T-helper 1 cell (primary cell): ENCODE measurements around the gene CLDN15.
"Not testable (repeated sequence)": the region's sequence is repeated elsewhere in the genome, so short reads cannot be mapped to it uniquely, and the experiment has no call there.

Experiments used
- DNase-seq, 5 donors: peaks; one replicate each; pipeline ENCODE4 v3.0.0-alpha.2; 2012 to 2020
- total RNA-seq, 4 donors: gene quantifications; one replicate each; lab custom pipeline; 2026; lab: John Stamatoyannopoulos, UW

CLDN15 gene
- 8.9 to 21.0 (median 20.2) reads per million in 4 donors for total RNA-seq

- DNase-seq: no peak
Observed at GRCh38 chr7:101237206-101238067, at the start of gene CLDN15. Gene CLDN15, minus strand, starts transcription at chr7:101237802. Its CDS starts 221 bp downstream, at chr7:101237581.

- DNase-seq: no peak
Observed at GRCh38 chr7:101287032-101287431, 49.4 kb upstream of the CLDN15 start.

- DNase-seq: not testable (repeated sequence)
Observed at GRCh38 chr7:101285880-101286279, 48.3 kb upstream of the CLDN15 start.

GRCh38 chr7:101285171-101285570 lies 47.6 kb upstream of the CLDN15 start:
- no peak for DNase-seq

GRCh38 chr7:101280912-101281311 lies 43.3 kb upstream of the CLDN15 start:
- DNase-seq: not testable (repeated sequence)

- DNase-seq: no peak
Observed at GRCh38 chr7:101278461-101279292, 41.1 kb upstream of the CLDN15 start.

- DNase-seq: no peak
Observed at GRCh38 chr7:101277155-101277554, 39.6 kb upstream of the CLDN15 start.

GRCh38 chr7:101273206-101273605 lies 35.6 kb upstream of the CLDN15 start:
- no peak for DNase-seq

- DNase-seq: no peak
Observed at GRCh38 chr7:101271021-101271420, 33.4 kb upstream of the CLDN15 start.

- DNase-seq: no peak
Observed at GRCh38 chr7:101269664-101270063, 32.1 kb upstream of the CLDN15 start.

GRCh38 chr7:101265622-101266516 lies 28.3 kb upstream of the CLDN15 start:
- no peak for DNase-seq

GRCh38 chr7:101264102-101264706 lies 26.6 kb upstream of the CLDN15 start:
- DNase-seq: not testable (repeated sequence)

- no peak for DNase-seq
Observed at GRCh38 chr7:101258243-101258731, 20.7 kb upstream of the CLDN15 start.

GRCh38 chr7:101255796-101256195 lies 18.2 kb upstream of the CLDN15 start:
- no peak for DNase-seq

GRCh38 chr7:101253199-101253598 lies 15.6 kb upstream of the CLDN15 start:
- not testable (repeated sequence) for DNase-seq

GRCh38 chr7:101251871-101252659 lies 14.5 kb upstream of the CLDN15 start:
- DNase-seq: peak; percentile 96 to 99 (median 98)

GRCh38 chr7:101250324-101250723 lies 12.7 kb upstream of the CLDN15 start:
- DNase-seq: no peak

GRCh38 chr7:101248276-101248675 lies 10.7 kb upstream of the CLDN15 start:
- DNase-seq: no peak

- peak in 1 of 5 donors; percentile 7 for DNase-seq
Observed at GRCh38 chr7:101245147-101245668, 7.6 kb upstream of the CLDN15 start.

- peak; percentile 85 to 94 (median 90) for DNase-seq
Observed at GRCh38 chr7:101244375-101245146, 7.0 kb upstream of the CLDN15 start, which contains the start of gene FIS1. Gene FIS1, minus strand, starts transcription at chr7:101245081. Its CDS starts 77 bp downstream, at chr7:101245004.
